H9 (cell line): ENCODE results near the gene C10orf105. TPM values are rescaled to one million over a fixed set of nuclear protein-coding genes. Genes with fewer than 3 reads are reported as not detected.

ENCODE experiments used
- DNase-seq: peaks from one replicate; pipeline ENCODE4 v3.0.0-alpha.2; 2017
- H2AFZ ChIP-seq: one replicate; pipeline ENCODE4 v1.6.1; 2013; ENCODE audit warnings: mild to moderate bottlenecking, low read length, control low read depth, moderate library complexity
- H2AK5ac ChIP-seq: 2 replicates; pipeline ENCODE4 v1.6.1; 2013; ENCODE audit warnings: low read length, control low read depth, mixed read lengths; ENCODE audit not compliant: insufficient read length
- H2BK120ac ChIP-seq: one replicate; pipeline ENCODE4 v1.6.1; 2013; ENCODE audit warnings: low read depth, mild to moderate bottlenecking, low read length, control low read depth, inconsistent platforms; ENCODE audit not compliant: poor library complexity, severe bottlenecking
- H2BK12ac ChIP-seq: 2 replicates; pipeline ENCODE4 v1.6.1; 2013; ENCODE audit warnings: low read length, control low read depth, mixed read lengths, low read depth; ENCODE audit not compliant: insufficient read length
- H2BK15ac ChIP-seq: 2 replicates; pipeline ENCODE4 v1.6.1; 2013; ENCODE audit warnings: low read depth, low read length, control low read depth
- H2BK20ac ChIP-seq: one replicate; pipeline ENCODE4 v1.6.1; 2013; ENCODE audit warnings: low read depth, mild to moderate bottlenecking, low read length, control low read depth, inconsistent platforms; ENCODE audit not compliant: poor library complexity, severe bottlenecking
- H2BK5ac ChIP-seq: 2 replicates; pipeline ENCODE4 v1.6.1; 2013; ENCODE audit warnings: low read length, control low read depth, mixed read lengths; ENCODE audit not compliant: insufficient read length
- H3K14ac ChIP-seq: 2 replicates; pipeline ENCODE4 v1.6.1; 2013; ENCODE audit warnings: low read length, control low read depth; ENCODE audit not compliant: insufficient read depth
- H3K18ac ChIP-seq: 2 replicates; pipeline ENCODE4 v1.6.1; 2013; ENCODE audit warnings: low read depth, mild to moderate bottlenecking, mixed read lengths, low read length, control low read depth; ENCODE audit not compliant: insufficient read length
- H3K23ac ChIP-seq: 2 replicates; pipeline ENCODE4 v1.6.1; 2013; ENCODE audit warnings: low read length, control low read depth, mixed read lengths, low read depth; ENCODE audit not compliant: insufficient read length
- H3K23me2 ChIP-seq: 2 replicates; pipeline ENCODE4 v1.6.1; 2013; ENCODE audit warnings: low read depth, mild to moderate bottlenecking, mixed read lengths, low read length, control low read depth; ENCODE audit not compliant: insufficient read length, poor library complexity, severe bottlenecking
- H3K27ac ChIP-seq: 2 replicates; pipeline ENCODE4 v1.5.1; 2013; ENCODE audit warnings: low read length, control low read depth, mixed read lengths, low read depth; ENCODE audit not compliant: insufficient read length
- H3K27me3 ChIP-seq: 2 replicates; pipeline ENCODE4 v1.6.1; 2013; ENCODE audit warnings: low read length, control low read depth, inconsistent platforms; ENCODE audit not compliant: insufficient read depth
- H3K4ac ChIP-seq: 2 replicates; pipeline ENCODE4 v1.6.1; 2013; ENCODE audit warnings: low read depth, mild to moderate bottlenecking, control low read depth, inconsistent platforms, low read length, moderate library complexity
- H3K4me1 ChIP-seq: 2 replicates; pipeline ENCODE4 v1.6.1; 2013; ENCODE audit warnings: low read length, control low read depth, inconsistent platforms; ENCODE audit not compliant: insufficient read depth
- H3K4me2 ChIP-seq: 2 replicates; pipeline ENCODE4 v1.6.1; 2013; ENCODE audit warnings: low read length, control low read depth, mixed read lengths; ENCODE audit not compliant: insufficient read length, insufficient read depth
- H3K56ac ChIP-seq: 2 replicates; pipeline ENCODE4 v1.6.1; 2013; ENCODE audit warnings: low read depth, mild to moderate bottlenecking, mixed read lengths, low read length, control low read depth; ENCODE audit not compliant: insufficient read length
- H3K79me1 ChIP-seq: 2 replicates; pipeline ENCODE4 v1.6.1; 2013; ENCODE audit warnings: low read depth, mild to moderate bottlenecking, moderate library complexity, low read length, control low read depth, inconsistent platforms; ENCODE audit not compliant: insufficient read depth, poor library complexity, severe bottlenecking
- H3K79me2 ChIP-seq: 2 replicates; pipeline ENCODE4 v1.6.1; 2013; ENCODE audit warnings: low read length, control low read depth, inconsistent platforms; ENCODE audit not compliant: insufficient read depth
- H3K9ac ChIP-seq: 2 replicates; pipeline ENCODE4 v1.6.1; 2013; ENCODE audit warnings: low read length, control low read depth, mixed read lengths; ENCODE audit not compliant: insufficient read length; ENCODE audit errors: extremely low read depth
- H3K9me3 ChIP-seq: one replicate; pipeline ENCODE4 v1.6.1; 2013; ENCODE audit warnings: low read depth, low read length, inconsistent platforms; ENCODE audit not compliant: control insufficient read depth
- H3T11ph ChIP-seq: one replicate; pipeline ENCODE4 v1.6.1; 2013; ENCODE audit warnings: mild to moderate bottlenecking, low read length, control low read depth, inconsistent platforms
- H4K20me1 ChIP-seq: one replicate; pipeline ENCODE4 v1.6.1; 2013; ENCODE audit not compliant: control insufficient read depth, insufficient read length, insufficient read depth
- H4K5ac ChIP-seq: 2 replicates; pipeline ENCODE4 v1.6.1; 2013; ENCODE audit warnings: low read depth, mild to moderate bottlenecking, mixed read lengths, low read length, control low read depth; ENCODE audit not compliant: insufficient read length
- H4K8ac ChIP-seq: replicated peaks from 2 replicates; pipeline ENCODE4 v1.6.1; 2013; ENCODE audit warnings: low read length, control low read depth, mixed read lengths, low read depth; ENCODE audit not compliant: insufficient read length
- H4K91ac ChIP-seq: 2 replicates; pipeline ENCODE4 v1.6.1; 2013; ENCODE audit warnings: low read depth, mild to moderate bottlenecking, moderate library complexity, mixed read lengths, low read length, control low read depth; ENCODE audit not compliant: insufficient read length
- H3K27ac Mint-ChIP-seq, 3 experiments: 2 replicates in 2 of 3; 3 replicates in 1 of 3; pipeline ENCODE4 v1.8.0; 2020 to 2021; ENCODE audit warnings: mixed read lengths in 3 of 3, mild to moderate bottlenecking in 1 of 3, moderate library complexity in 1 of 3
- H3K27me3 Mint-ChIP-seq: 2 replicates; pipeline ENCODE4 v1.8.0; 2021; ENCODE audit warnings: low read depth, mild to moderate bottlenecking, moderate library complexity, mixed read lengths
- H3K36me3 Mint-ChIP-seq, 3 experiments: 2 replicates in 2 of 3; 3 replicates in 1 of 3; pipeline ENCODE4 v1.8.0; 2020 to 2021; ENCODE audit warnings: low read depth in 3 of 3, mixed read lengths in 3 of 3; ENCODE audit not compliant: insufficient read depth in 1 of 3
- H3K4me1 Mint-ChIP-seq, 2 experiments: 2 replicates each; pipeline ENCODE4 v1.8.0; 2020; ENCODE audit warnings: mixed read lengths in 2 of 2
- H3K4me3 Mint-ChIP-seq, 2 experiments: 2 replicates in 1 of 2; 3 replicates in 1 of 2; pipeline ENCODE4 v1.8.0; 2020 to 2021; ENCODE audit warnings: mild to moderate bottlenecking in 2 of 2, mixed read lengths in 2 of 2, moderate library complexity in 1 of 2
- H3K9me3 Mint-ChIP-seq, 2 experiments: 2 replicates in 1 of 2; 3 replicates in 1 of 2; pipeline ENCODE4 v1.8.0; 2020; ENCODE audit warnings: mild to moderate bottlenecking in 2 of 2, mixed read lengths in 2 of 2, moderate library complexity in 1 of 2
- WGBS: extraction: QIAGEN DNeasy Blood & Tissue Kit; methylation state at CpG from one replicate; pipeline ENCODE4 v1.1.7; 2013; ENCODE audit warnings: missing lambda C conversion rate, low lambda C conversion rate, mixed read lengths; ENCODE audit not compliant: insufficient read length; ENCODE audit errors: extremely low coverage; 5-methylcytosine and 5-hydroxymethylcytosine counted together
- total RNA-seq: library from RNA; stranded (reverse); gene quantifications from 2 replicates; pipeline ENCODE4 v1.2.1, GENCODE V29; 2021
- TF ChIP-seq, protein P1 (sequence below): fragments of 200-600 bp; sonication (generic); conservative IDR thresholded peaks from 3 replicates; pipeline ENCODE4 v1.8.0; 2021; ENCODE audit warnings: antibody characterized with exemption, mild to moderate bottlenecking

C10orf105 gene
- total RNA-seq, 1 experiment from 2014 or later, result 0.26 TPM

DNA sequence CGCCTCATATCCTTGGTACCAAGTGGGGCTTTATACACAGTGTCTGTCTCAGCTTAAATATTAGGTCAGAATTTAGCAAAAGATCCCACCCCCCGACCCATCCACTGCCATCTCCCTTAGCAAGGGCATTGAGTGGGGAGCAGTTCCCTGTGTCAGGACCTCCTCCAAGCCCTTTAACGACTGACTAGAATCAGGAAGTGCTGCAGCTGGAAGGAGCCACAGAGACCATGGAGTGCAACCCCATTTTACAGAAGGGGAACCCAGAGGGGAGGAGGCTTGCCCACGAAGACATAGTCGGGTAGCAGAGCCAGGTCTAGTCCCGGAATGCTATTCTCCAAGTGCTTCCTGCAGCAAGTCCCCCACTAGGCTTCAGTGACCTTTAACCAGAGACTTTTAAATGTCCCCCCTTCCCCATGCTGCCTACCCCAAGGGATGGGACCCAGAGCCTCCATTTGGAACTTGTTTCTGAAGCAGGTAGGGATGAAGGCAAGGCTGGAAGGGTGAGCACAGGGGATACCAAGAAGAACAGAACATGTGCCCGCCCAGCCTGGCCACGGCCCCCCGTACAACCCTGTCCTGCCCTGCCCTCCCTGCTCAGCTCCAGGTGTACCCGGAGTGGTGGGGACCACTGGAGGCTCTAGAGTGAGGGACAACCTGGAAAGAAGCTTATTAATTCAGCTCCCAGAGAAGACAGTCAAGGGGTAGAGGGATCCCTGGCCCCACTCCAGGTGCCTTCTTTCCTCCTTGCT, 41.3 kb downstream of the C10orf105 start:
- Histone ChIP-seq H3K79me1 (no peaks in the 10 kb centered on the region), H3K4ac (no peak overlapping the region), H2BK15ac (no peak overlapping the region), H2BK12ac (no peak overlapping the region), H3K14ac (no peak overlapping the region), H3K56ac (no peak overlapping the region), H2AK5ac (no peak overlapping the region), H3T11ph (no peak overlapping the region), H4K20me1 (no peaks in the 10 kb centered on the region), H3K23me2 (no peaks in the 10 kb centered on the region), H3K27ac (no peak overlapping the region), H3K9ac (no peak overlapping the region), H3K4me1 (no peaks in the 10 kb centered on the region), H4K91ac (no peak overlapping the region), H3K18ac (no peak overlapping the region), H3K9me3 (no peaks in the 10 kb centered on the region), H2AFZ (no peak overlapping the region), H2BK120ac (no peak overlapping the region), H3K79me2 (no peaks in the 10 kb centered on the region), H2BK20ac (no peak overlapping the region), H2BK5ac (no peak overlapping the region), H4K8ac (no peak overlapping the region), H3K4me2 (no peak overlapping the region), H3K23ac (no peak overlapping the region), H3K27me3 (no peaks in the 10 kb centered on the region), H4K5ac (no peak overlapping the region)
- H3K27ac Mint-ChIP-seq, result no peak overlapping the region; a peak in 1 of 7 replicates
- no peaks in the 10 kb centered on the region for H3K4me1 Mint-ChIP-seq
- no peaks in the 10 kb centered on the region for H3K9me3 Mint-ChIP-seq
- TF ChIP-seq, protein P1, sequence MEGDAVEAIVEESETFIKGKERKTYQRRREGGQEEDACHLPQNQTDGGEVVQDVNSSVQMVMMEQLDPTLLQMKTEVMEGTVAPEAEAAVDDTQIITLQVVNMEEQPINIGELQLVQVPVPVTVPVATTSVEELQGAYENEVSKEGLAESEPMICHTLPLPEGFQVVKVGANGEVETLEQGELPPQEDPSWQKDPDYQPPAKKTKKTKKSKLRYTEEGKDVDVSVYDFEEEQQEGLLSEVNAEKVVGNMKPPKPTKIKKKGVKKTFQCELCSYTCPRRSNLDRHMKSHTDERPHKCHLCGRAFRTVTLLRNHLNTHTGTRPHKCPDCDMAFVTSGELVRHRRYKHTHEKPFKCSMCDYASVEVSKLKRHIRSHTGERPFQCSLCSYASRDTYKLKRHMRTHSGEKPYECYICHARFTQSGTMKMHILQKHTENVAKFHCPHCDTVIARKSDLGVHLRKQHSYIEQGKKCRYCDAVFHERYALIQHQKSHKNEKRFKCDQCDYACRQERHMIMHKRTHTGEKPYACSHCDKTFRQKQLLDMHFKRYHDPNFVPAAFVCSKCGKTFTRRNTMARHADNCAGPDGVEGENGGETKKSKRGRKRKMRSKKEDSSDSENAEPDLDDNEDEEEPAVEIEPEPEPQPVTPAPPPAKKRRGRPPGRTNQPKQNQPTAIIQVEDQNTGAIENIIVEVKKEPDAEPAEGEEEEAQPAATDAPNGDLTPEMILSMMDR, result no peak
- 0 out of 5 replicates have a peak overlapping the region, but pooled peaks of 1 of the 2 experiments have one; percentile 16 for H3K4me3 Mint-ChIP-seq
- peaks cover 10% of the 10 kb centered on the region for H3K27me3 Mint-ChIP-seq
- no peak for DNase-seq
- no CpG with 5 or more reads among the region's 10 CpGs for WGBS
- no peaks in the 10 kb centered on the region for H3K36me3 Mint-ChIP-seq
